Left forelimb (tissue), 1 donor: ENCODE data around the gene FUT2.
"Not testable (repeated sequence)": the region's sequence is repeated elsewhere in the genome, so short reads cannot be mapped to it uniquely, and the experiment has no call there.

Experiments used
- DNase-seq: peaks from one replicate; pipeline ENCODE4 v3.0.0-alpha.2; 2018; ENCODE audit warnings: low spot score

FUT2 gene

GRCh38 chr19:48695743-48696352 is at the start of gene FUT2:
Gene FUT2 (plus strand): TSS chr19:48695971. CDS start chr19:48702957, 6,986 bp downstream.
- no peak for DNase-seq

GRCh38 chr19:48646001-48646721 is 49.6 kb upstream of the FUT2 start, which contains the start of gene CA11:
Gene CA11 (minus strand): TSS chr19:48646187. CDS start chr19:48645632, 555 bp downstream.
- DNase-seq, result peak; percentile 97

GRCh38 chr19:48646722-48647216 is 49.0 kb upstream of the FUT2 start:
- DNase-seq, result no peak

- no peak for DNase-seq
Measured at GRCh38 chr19:48648134-48648533, 47.6 kb upstream of the FUT2 start.

GRCh38 chr19:48650974-48651682 is 44.6 kb upstream of the FUT2 start:
- no peak for DNase-seq

GRCh38 chr19:48651683-48652048 is 44.1 kb upstream of the FUT2 start:
- no peak for DNase-seq

GRCh38 chr19:48654299-48655059 is 41.3 kb upstream of the FUT2 start:
- DNase-seq, result peak; percentile 81

- no peak for DNase-seq
Measured at GRCh38 chr19:48656840-48657474, 38.8 kb upstream of the FUT2 start.

GRCh38 chr19:48657828-48658227 is 37.9 kb upstream of the FUT2 start:
- not testable (repeated sequence) for DNase-seq

GRCh38 chr19:48658483-48658882 is 37.3 kb upstream of the FUT2 start:
- DNase-seq, result no peak

GRCh38 chr19:48659768-48660167 is 36.0 kb upstream of the FUT2 start:
- no peak for DNase-seq

- DNase-seq, result no peak
Measured at GRCh38 chr19:48660852-48661710, 34.7 kb upstream of the FUT2 start.

- no peak for DNase-seq
Measured at GRCh38 chr19:48661711-48662090, 34.1 kb upstream of the FUT2 start.

- no peak for DNase-seq
Measured at GRCh38 chr19:48663667-48664066, 32.1 kb upstream of the FUT2 start.

GRCh38 chr19:48664476-48664875 is 31.3 kb upstream of the FUT2 start:
- DNase-seq, result no peak

GRCh38 chr19:48665786-48666185 is 30.0 kb upstream of the FUT2 start:
- no peak for DNase-seq

GRCh38 chr19:48668332-48668731 is 27.4 kb upstream of the FUT2 start:
- DNase-seq, result no peak

GRCh38 chr19:48668761-48669160 is 27.0 kb upstream of the FUT2 start:
- no peak for DNase-seq

- no peak for DNase-seq
Measured at GRCh38 chr19:48669903-48670668, 25.7 kb upstream of the FUT2 start.
